Spinal cord (tissue), 10 donors: ENCODE data around the gene GABRR1. TPM values are rescaled to one million over a fixed set of nuclear protein-coding genes. Genes with fewer than 3 reads are reported as not detected.

Experiments
- DNase-seq, 6 donors: peaks; one replicate each; pipeline versions ENCODE4 v3.0.0 to v3.0.0-alpha.2; 2013 to 2015; ENCODE audit warnings: low spot score in 6 of 6, low read depth in 4 of 6
- H3K27ac ChIP-seq: one replicate; pipeline ENCODE4 v1.5.1; 2013; ENCODE audit warnings: low read depth, low read length, control low read depth
- H3K27me3 ChIP-seq: one replicate; pipeline ENCODE4 v1.6.1; 2013; ENCODE audit warnings: low read length; ENCODE audit not compliant: control insufficient read depth, insufficient read depth
- H3K36me3 ChIP-seq: one replicate; pipeline ENCODE4 v1.6.1; 2013; ENCODE audit warnings: low read length; ENCODE audit not compliant: control insufficient read depth, insufficient read depth
- H3K4me1 ChIP-seq: one replicate; pipeline ENCODE4 v1.6.1; 2013; ENCODE audit warnings: low read length; ENCODE audit not compliant: control insufficient read depth, insufficient read depth
- H3K4me3 ChIP-seq: one replicate; pipeline ENCODE4 v1.5.1; 2013; ENCODE audit warnings: low read depth, low read length, control low read depth
- H3K9me3 ChIP-seq: one replicate; pipeline ENCODE4 v1.6.1; 2013; ENCODE audit warnings: low read length; ENCODE audit not compliant: control insufficient read depth, insufficient read depth
- WGBS: methylation state at CpG from one replicate; pipeline ENCODE4 v1.1.5; 2013; ENCODE audit warnings: missing lambda C conversion rate; ENCODE audit not compliant: insufficient coverage; 5-methylcytosine and 5-hydroxymethylcytosine counted together
- long read RNA-seq, 4 donors: transcript quantifications; one replicate each; lab custom pipeline, GENCODE V29; 2026
- polyA plus RNA-seq, 2 donors: library from polyadenylated mRNA; unstranded; fragments of 120-200 nt; gene quantifications; one replicate each; pipeline ENCODE4 v1.2.1, GENCODE V29; 2013; ENCODE audit not compliant: insufficient read length in 2 of 2
- total RNA-seq, 2 donors: library from RNA; depleted of rRNA in 1 of 2; stranded (reverse); fragments of 120-200 nt in 1 of 2; fragments of >200 nt in 1 of 2; gene quantifications; one replicate each; pipeline versions ENCODE4 v1.2.3 to v1.2.4, GENCODE V29; 2013 to 2014
- donor health status: healthy.

GABRR1 gene
- total RNA-seq (under 1 TPM in 1 of 2 donors, not detected in 1; 0.20 TPM), polyA plus RNA-seq (under 1 TPM; 0.29 to 0.35 TPM)
- long read RNA-seq, donor 1, partial matches to known transcripts, result 0 of 1 reads
- long read RNA-seq, donor 1, other reads (novel, unspliced or antisense), result 0 of 1 reads
- long read RNA-seq, donor 2, result 0 reads
- long read RNA-seq, donor 3, result 0 reads
- long read RNA-seq, donor 4, result 0 reads

GRCh38 chr6:89217299-89217910 is at the start of gene GABRR1:
Gene GABRR1, minus strand, starts transcription at chr6:89217358. Its CDS starts 36 bp downstream, at chr6:89217322.
- Histone ChIP-seq H3K27me3 (no peaks in the 10 kb centered on the region), H3K4me3 (no peak within 1 kb of the TSS), H3K9me3 (no peaks in the 10 kb centered on the region), H3K4me1 (no peaks in the 10 kb centered on the region), H3K27ac (no peak within 1 kb of the TSS), H3K36me3 (no peaks in the 10 kb centered on the region)
- DNase-seq, result peak in 1 of 6 donors; percentile 50
- WGBS, result 80% methylated on average over 3 of the region's 10 CpGs

GRCh38 chr6:89264296-89264695 is 47.1 kb upstream of the GABRR1 start:
- no peak for DNase-seq
- no peaks in the 10 kb centered on the region for H3K4me1 ChIP-seq
- H3K27me3 ChIP-seq, result no peaks in the 10 kb centered on the region
- no peaks in the 10 kb centered on the region for H3K9me3 ChIP-seq
- H3K4me3 ChIP-seq, result no peak overlapping the region
- H3K36me3 ChIP-seq, result no peaks in the 10 kb centered on the region
- WGBS, result over 99% methylated on average over 17 of the region's 20 CpGs
- no peak overlapping the region for H3K27ac ChIP-seq

- DNase-seq, result peak in 1 of 6 donors; percentile 22
- Histone ChIP-seq H3K36me3 (no peaks in the 10 kb centered on the region), H3K9me3 (no peaks in the 10 kb centered on the region), H3K27ac (no peak overlapping the region), H3K4me3 (no peak overlapping the region), H3K27me3 (no peaks in the 10 kb centered on the region), H3K4me1 (no peaks in the 10 kb centered on the region)
- WGBS, result 78% methylated on average over 1 of the region's 5 CpGs
Measured at GRCh38 chr6:89260832-89261231, 43.7 kb upstream of the GABRR1 start.

GRCh38 chr6:89260310-89260709 is 43.2 kb upstream of the GABRR1 start:
- H3K27ac ChIP-seq, result no peak overlapping the region
- H3K4me3 ChIP-seq, result no peak overlapping the region
- H3K9me3 ChIP-seq, result no peaks in the 10 kb centered on the region
- no peaks in the 10 kb centered on the region for H3K36me3 ChIP-seq
- WGBS, result 82% methylated on average over 4 of the region's 4 CpGs
- no peak for DNase-seq
- no peaks in the 10 kb centered on the region for H3K27me3 ChIP-seq
- H3K4me1 ChIP-seq, result no peaks in the 10 kb centered on the region

- no peaks in the 10 kb centered on the region for H3K4me1 ChIP-seq
- H3K4me3 ChIP-seq, result no peak overlapping the region
- H3K27ac ChIP-seq, result no peak overlapping the region
- no peak for DNase-seq
- 100% methylated on average over 1 of the region's 3 CpGs for WGBS
- no peaks in the 10 kb centered on the region for H3K9me3 ChIP-seq
- no peaks in the 10 kb centered on the region for H3K36me3 ChIP-seq
- H3K27me3 ChIP-seq, result no peaks in the 10 kb centered on the region
Measured at GRCh38 chr6:89258912-89259311, 41.8 kb upstream of the GABRR1 start.

GRCh38 chr6:89257781-89258180 is 40.6 kb upstream of the GABRR1 start:
- H3K27me3 ChIP-seq, result no peaks in the 10 kb centered on the region
- 85% methylated on average over 3 of the region's 4 CpGs for WGBS
- no peak for DNase-seq
- no peak overlapping the region for H3K4me3 ChIP-seq
- H3K9me3 ChIP-seq, result no peaks in the 10 kb centered on the region
- H3K36me3 ChIP-seq, result no peaks in the 10 kb centered on the region
- no peak overlapping the region for H3K27ac ChIP-seq
- H3K4me1 ChIP-seq, result no peaks in the 10 kb centered on the region

- no peak for DNase-seq
- no peak overlapping the region for H3K27ac ChIP-seq
- no peaks in the 10 kb centered on the region for H3K4me1 ChIP-seq
- H3K4me3 ChIP-seq, result no peak overlapping the region
- no peaks in the 10 kb centered on the region for H3K36me3 ChIP-seq
- H3K9me3 ChIP-seq, result no peaks in the 10 kb centered on the region
- H3K27me3 ChIP-seq, result no peaks in the 10 kb centered on the region
- 91% methylated on average over 5 of the region's 6 CpGs for WGBS
Measured at GRCh38 chr6:89257346-89257745, 40.2 kb upstream of the GABRR1 start.

- Histone ChIP-seq H3K36me3 (no peaks in the 10 kb centered on the region), H3K4me3 (no peak overlapping the region), H3K9me3 (no peaks in the 10 kb centered on the region), H3K27ac (no peak overlapping the region), H3K27me3 (no peaks in the 10 kb centered on the region), H3K4me1 (no peaks in the 10 kb centered on the region)
- DNase-seq, result no peak
- 100% methylated on average over 2 of the region's 4 CpGs for WGBS
Measured at GRCh38 chr6:89255417-89255816, 38.3 kb upstream of the GABRR1 start.

GRCh38 chr6:89254569-89254968 is 37.4 kb upstream of the GABRR1 start:
- Histone ChIP-seq H3K36me3 (no peaks in the 10 kb centered on the region), H3K27me3 (no peaks in the 10 kb centered on the region), H3K9me3 (no peaks in the 10 kb centered on the region), H3K4me3 (no peak overlapping the region), H3K27ac (no peak overlapping the region), H3K4me1 (no peaks in the 10 kb centered on the region)
- no peak for DNase-seq

- 88% methylated on average over 2 of the region's 2 CpGs for WGBS
- Histone ChIP-seq H3K9me3 (no peaks in the 10 kb centered on the region), H3K4me1 (no peaks in the 10 kb centered on the region), H3K4me3 (no peak overlapping the region), H3K27me3 (no peaks in the 10 kb centered on the region), H3K36me3 (no peaks in the 10 kb centered on the region), H3K27ac (no peak overlapping the region)
- DNase-seq, result no peak
Measured at GRCh38 chr6:89252907-89253306, 35.7 kb upstream of the GABRR1 start.
